ENCODE data around the gene PACC1. TPM values are rescaled to one million over a fixed set of nuclear protein-coding genes. Genes with fewer than 3 reads are reported as not detected.
"Not testable (repeated sequence)": the region's sequence is repeated elsewhere in the genome, so short reads cannot be mapped to it uniquely, and the experiment has no call there.

PACC1 gene
- total RNA-seq, 1 experiment from 2014 or later, result 17.8 TPM

- BruUV-seq (replicated peaks), result no TSS peak
- H3K36me3 Mint-ChIP-seq (ENCODE audit: insufficient read depth, unreplicated experiment), result no peaks in the 10 kb centered on the region
- H3K4me1 Mint-ChIP-seq (ENCODE audit: low read depth, unreplicated experiment), result peaks cover 20% of the 10 kb centered on the region
- no peak for DNase-seq
- peaks cover 9% of the 10 kb centered on the region for H3K9me3 Mint-ChIP-seq (ENCODE audit: low read depth, unreplicated experiment)
- no peak for TF ChIP-seq CTCF (IDR thresholded peaks at IDR 0.05; ENCODE audit: unreplicated experiment)
- intact Hi-C loops (cut with micrococcal nuclease; ENCODE audit: unreplicated experiment), result no loop called here
- no peak overlapping the region for H3K27ac Mint-ChIP-seq (ENCODE audit: unreplicated experiment)
- no peaks in the 10 kb centered on the region for H3K27me3 Mint-ChIP-seq (ENCODE audit: unreplicated experiment)
- H3K4me3 Mint-ChIP-seq (ENCODE audit: low read depth, unreplicated experiment), result no peak overlapping the region
- CTCF ChIA-PET, result no interaction called here
Observed at GRCh38 chr1:212401042-212401441, 13.6 kb downstream of the PACC1 start.

- no peaks in the 10 kb centered on the region for H3K36me3 Mint-ChIP-seq (ENCODE audit: insufficient read depth, unreplicated experiment)
- no peak for DNase-seq
- CTCF ChIA-PET, result interaction anchor here (0.6 kb wide), 1 partner anchor 33 kb away, joined by 3 read pairs; no protein-coding TSS in a partner anchor
Observed at GRCh38 chr1:212397171-212397570, 17.5 kb downstream of the PACC1 start.

GRCh38 chr1:212396638-212397037 is 18.0 kb downstream of the PACC1 start:
- no peak overlapping the region for H3K4me3 Mint-ChIP-seq (ENCODE audit: low read depth, unreplicated experiment)
- TF ChIP-seq CTCF (IDR thresholded peaks at IDR 0.05; ENCODE audit: unreplicated experiment), result no peak
- no peak overlapping the region for H3K27ac Mint-ChIP-seq (ENCODE audit: unreplicated experiment)
- no peaks in the 10 kb centered on the region for H3K4me1 Mint-ChIP-seq (ENCODE audit: low read depth, unreplicated experiment)
- no peak for DNase-seq
- no peaks in the 10 kb centered on the region for H3K27me3 Mint-ChIP-seq (ENCODE audit: unreplicated experiment)
- H3K9me3 Mint-ChIP-seq (ENCODE audit: low read depth, unreplicated experiment), result peaks cover 14% of the 10 kb centered on the region
- CTCF ChIA-PET, result interaction anchor here (0.6 kb wide), 3 partner anchors 33 to 528 kb away, joined by 3 to 4 read pairs (median 4); no protein-coding TSS in a partner anchor
- intact Hi-C loops (cut with micrococcal nuclease; ENCODE audit: unreplicated experiment), result no loop called here
- no TSS peak for BruUV-seq (replicated peaks)
- no peaks in the 10 kb centered on the region for H3K36me3 Mint-ChIP-seq (ENCODE audit: insufficient read depth, unreplicated experiment)

More at GRCh38 chr1:212397171-212397570, 17.5 kb downstream of the PACC1 start:
- H3K27me3 Mint-ChIP-seq (ENCODE audit: unreplicated experiment), result no peaks in the 10 kb centered on the region
- peaks cover 14% of the 10 kb centered on the region for H3K9me3 Mint-ChIP-seq (ENCODE audit: low read depth, unreplicated experiment)
- no peak overlapping the region for H3K4me3 Mint-ChIP-seq (ENCODE audit: low read depth, unreplicated experiment)
- BruUV-seq (replicated peaks), result no TSS peak
- no peak overlapping the region for H3K27ac Mint-ChIP-seq (ENCODE audit: unreplicated experiment)
- peaks cover 4% of the 10 kb centered on the region for H3K4me1 Mint-ChIP-seq (ENCODE audit: low read depth, unreplicated experiment)
- intact Hi-C loops (cut with micrococcal nuclease; ENCODE audit: unreplicated experiment), result no loop called here
- TF ChIP-seq CTCF (IDR thresholded peaks at IDR 0.05; ENCODE audit: unreplicated experiment), result no peak

DNA sequence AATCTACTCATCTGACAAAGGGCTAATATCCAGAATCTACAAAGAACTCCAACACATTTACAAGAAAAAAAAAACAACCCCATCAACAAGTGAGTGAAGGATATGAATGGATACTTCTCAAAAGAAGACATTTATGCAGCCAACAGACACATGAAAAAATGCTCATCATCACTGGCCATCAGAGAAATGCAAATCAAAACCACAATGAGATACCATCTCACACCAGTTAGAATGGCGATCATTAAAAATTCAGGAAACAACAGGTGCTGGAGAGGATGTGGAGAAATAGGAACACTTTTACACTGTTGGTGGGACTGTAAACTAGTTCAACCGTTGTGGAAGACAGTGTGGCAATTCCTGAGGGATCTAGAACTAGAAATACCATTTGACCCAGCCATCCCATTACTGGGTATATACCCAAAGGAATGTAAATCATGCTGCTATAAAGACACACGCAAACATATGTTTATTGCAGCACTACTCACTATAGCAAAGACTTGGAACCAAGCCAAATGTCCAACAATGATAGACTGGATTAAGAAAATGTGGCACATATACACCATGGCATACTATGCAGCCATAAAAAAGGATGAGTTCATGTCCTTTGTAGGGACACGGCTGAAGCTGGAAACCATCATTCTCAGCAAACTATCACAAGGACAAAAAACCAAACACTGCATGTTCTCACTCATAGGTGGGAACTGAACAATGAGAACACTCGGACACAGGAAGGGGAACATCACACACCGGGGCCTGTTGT is 18.8 kb downstream of the PACC1 start:
- H3K9me3 Mint-ChIP-seq (ENCODE audit: low read depth, unreplicated experiment), result peaks cover 16% of the 10 kb centered on the region
- intact Hi-C loops (cut with micrococcal nuclease; ENCODE audit: unreplicated experiment); H3K4me3 Mint-ChIP-seq (ENCODE audit: low read depth, unreplicated experiment); H3K27ac Mint-ChIP-seq (ENCODE audit: unreplicated experiment); BruUV-seq (replicated peaks); H3K36me3 Mint-ChIP-seq (ENCODE audit: insufficient read depth, unreplicated experiment); DNase-seq; H3K4me1 Mint-ChIP-seq (ENCODE audit: low read depth, unreplicated experiment); H3K27me3 Mint-ChIP-seq (ENCODE audit: unreplicated experiment): not testable (repeated sequence)
- CTCF ChIA-PET, result interaction anchor here (0.6 kb wide), 2 partner anchors 243 to 528 kb away, joined by 4 read pairs; no protein-coding TSS in a partner anchor
